Right forelimb (tissue), 1 donor: Measurements from ENCODE around the gene C1orf210.

Experiments used
- DNase-seq: peaks from one replicate; pipeline ENCODE4 v3.0.0-alpha.2; 2018

C1orf210 gene

GRCh38 chr1:43246466-43247213 lies 38.7 kb downstream of the C1orf210 start:
- no peak for DNase-seq

- DNase-seq = no peak
These were observed 42.1 kb downstream of the C1orf210 start for GRCh38 chr1:43243299-43243698.

- no peak for DNase-seq
These were observed 44.0 kb downstream of the C1orf210 start for GRCh38 chr1:43241413-43241836.

- no peak for DNase-seq
These were observed 45.9 kb downstream of the C1orf210 start for GRCh38 chr1:43239484-43239883.

- no peak for DNase-seq
These were observed 46.4 kb downstream of the C1orf210 start for GRCh38 chr1:43238991-43239469.

GRCh38 chr1:43238085-43238484 lies 47.3 kb downstream of the C1orf210 start:
- no peak for DNase-seq

- no peak for DNase-seq
These were observed 48.3 kb downstream of the C1orf210 start for GRCh38 chr1:43237121-43237520.

- no peak for DNase-seq
These were observed 49.8 kb downstream of the C1orf210 start for GRCh38 chr1:43235451-43236121.

GRCh38 chr1:43235040-43235439 lies 50.3 kb downstream of the C1orf210 start:
- no peak for DNase-seq

GRCh38 chr1:43234267-43234666 lies 51.1 kb downstream of the C1orf210 start:
- no peak for DNase-seq

- DNase-seq = no peak
These were observed 51.8 kb downstream of the C1orf210 start for GRCh38 chr1:43233631-43234030.

- DNase-seq = no peak
These were observed 52.9 kb downstream of the C1orf210 start for GRCh38 chr1:43232482-43232881.

- no peak for DNase-seq
These were observed 53.3 kb downstream of the C1orf210 start for GRCh38 chr1:43232074-43232473.
